Gastrocnemius medialis (tissue), 4 donors: Measurements from ENCODE around the gene CERK.

Source experiments
- CTCF ChIP-seq, 5 experiments: fragments of 450-650 bp in 3 of 5; fragments of 200-600 bp in 2 of 5; sonication (generic) in 2 of 5; IDR thresholded peaks in 4 of 5; conservative IDR thresholded peaks in 1 of 5; 1 replicate in 4 of 5; 2 replicates in 1 of 5; pipeline ENCODE4 v1.5.1; 2016 to 2019; ENCODE audit warnings: antibody characterized with exemption in 5 of 5, mild to moderate bottlenecking in 3 of 5, moderate library complexity in 3 of 5
- POLR2A ChIP-seq, 2 donors: fragments of 450-650 bp; IDR thresholded peaks; one replicate each; pipeline ENCODE4 v1.6.1; 2017; ENCODE audit warnings: antibody characterized with exemption in 2 of 2, mild to moderate bottlenecking in 2 of 2, moderate library complexity in 2 of 2

DNA sequence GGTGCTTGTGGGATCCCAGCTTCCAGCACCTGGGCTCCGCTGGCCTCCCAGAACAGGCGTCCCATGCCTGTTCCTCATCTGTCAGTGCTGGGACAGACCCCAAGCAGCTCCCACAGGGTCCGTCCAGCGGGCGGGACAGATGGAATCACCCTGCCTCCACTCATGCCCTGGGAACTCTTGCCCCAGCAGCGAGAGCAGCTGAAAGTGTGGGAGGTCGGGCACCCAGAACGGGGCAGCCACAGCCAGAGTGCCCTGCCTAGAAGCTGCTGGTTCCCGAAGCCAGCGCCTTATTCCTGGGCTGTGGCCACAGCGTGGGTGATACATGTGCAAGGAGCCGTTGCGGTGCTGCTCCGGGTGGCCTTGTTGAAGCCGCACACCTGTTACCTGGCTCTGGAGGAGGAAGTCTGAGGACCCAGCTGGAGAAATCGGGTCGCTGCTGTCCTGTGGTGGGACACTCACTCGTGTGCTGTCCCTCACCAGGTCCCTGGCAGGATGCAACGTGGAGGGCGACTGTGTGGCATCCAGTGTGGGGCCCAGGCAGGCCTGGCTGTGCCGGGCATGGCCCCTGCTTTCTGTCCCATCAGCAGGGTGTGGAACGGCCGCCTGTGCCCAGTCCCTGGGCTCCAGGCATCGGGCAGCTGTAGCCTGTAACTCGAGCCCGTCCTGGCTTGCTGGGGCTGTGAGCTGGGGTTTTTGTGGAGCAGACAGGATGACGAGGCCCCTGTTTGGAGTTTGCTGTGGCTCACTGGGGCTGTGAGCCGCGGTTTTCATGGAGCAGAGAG, 101.6 kb downstream of the CERK start:
- TF ChIP-seq CTCF (IDR thresholded peaks at IDR 0.05 in 4 of 5, conservative IDR thresholded peaks at IDR 0.05 in 1 of 5) = no peak
- TF ChIP-seq POLR2A (IDR thresholded peaks at IDR 0.05) = no peak
